Activated CD4-positive, alpha-beta T cell treated with anti-CD3 and anti-CD28 coated beads, Interleukin-2, amount 50 U/mL, for 1 hour (primary cell): ENCODE data around the gene LUZP2.
"Not testable (repeated sequence)": the region's sequence is repeated elsewhere in the genome, so short reads cannot be mapped to it uniquely, and the experiment has no call there.

Experiments
- DNase-seq: peaks from one replicate; pipeline ENCODE4 v3.0.0-alpha.2; 2020

LUZP2 gene

DNA sequence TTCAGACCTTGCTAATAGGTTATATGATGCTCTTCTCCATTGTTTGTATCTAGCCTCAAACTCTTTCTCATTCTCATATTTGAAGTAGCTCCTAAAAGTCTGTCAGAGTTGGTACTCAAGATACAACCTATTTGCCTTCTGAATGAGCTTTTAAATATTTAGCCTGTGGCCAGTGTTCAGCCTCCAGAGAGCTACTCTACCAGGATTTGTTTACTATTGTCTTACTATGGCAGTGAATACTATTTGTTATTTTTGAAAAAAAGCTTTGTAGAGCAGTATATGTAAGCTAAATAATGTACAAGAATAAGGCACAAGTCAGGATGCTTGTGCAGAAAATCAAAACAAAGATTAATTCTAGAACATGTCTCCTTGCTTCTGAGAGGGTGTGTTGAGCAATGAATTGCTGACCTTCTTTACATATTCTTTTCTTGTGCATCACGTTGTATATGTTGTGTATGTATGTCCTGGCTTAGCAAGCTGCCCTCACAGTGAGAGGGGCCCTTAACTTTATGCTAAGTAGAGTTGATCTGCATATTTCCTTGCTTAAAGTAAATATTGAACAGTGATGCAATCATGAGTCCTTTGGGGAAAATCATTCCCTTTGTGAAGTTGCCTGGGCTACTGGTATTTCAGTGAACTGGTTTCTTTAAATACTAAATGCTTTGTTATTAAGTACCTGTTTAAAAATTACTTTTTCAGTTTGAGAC is 438.0 kb downstream of the LUZP2 start:
- DNase-seq, result no peak

DNA sequence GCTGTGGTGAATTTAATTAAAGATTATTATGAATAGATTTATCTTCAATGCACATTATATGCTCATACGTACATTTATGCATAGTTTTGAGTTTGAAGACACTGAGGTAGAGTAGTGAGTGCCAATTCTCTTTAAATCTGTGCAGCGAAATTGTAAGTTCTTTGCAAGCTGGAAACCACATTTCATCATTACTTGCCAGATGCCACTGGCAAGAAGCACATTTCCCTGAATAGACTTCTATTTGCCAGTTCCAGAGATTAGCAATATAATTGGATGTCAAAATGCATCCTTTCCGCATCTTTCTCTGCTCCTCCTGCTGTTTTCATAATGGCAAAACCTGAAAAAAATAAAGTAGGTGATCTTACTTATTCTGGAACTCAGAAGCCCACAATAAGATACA is 448.0 kb downstream of the LUZP2 start:
- DNase-seq, result no peak

- DNase-seq, result no peak
Observed at GRCh38 chr11:24949406-24949805, 452.6 kb downstream of the LUZP2 start.

DNA sequence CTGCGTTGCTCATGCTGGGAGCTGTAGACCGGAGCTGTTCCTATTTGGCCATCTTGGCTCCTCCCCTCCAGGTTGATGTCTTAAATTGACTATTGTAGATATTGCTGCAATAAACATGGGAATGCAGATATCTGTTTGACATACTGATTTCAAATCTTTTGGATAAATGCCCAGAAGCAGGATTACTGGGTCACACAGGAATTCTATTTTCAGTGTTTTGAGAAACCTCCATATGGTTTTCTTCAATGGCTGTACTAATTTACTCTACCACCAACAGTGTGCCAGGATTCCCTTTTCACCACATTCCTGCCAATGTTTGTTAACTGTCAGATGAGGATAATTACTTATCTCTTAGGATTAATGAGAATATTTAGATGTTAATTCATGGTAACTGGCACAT is 467.0 kb downstream of the LUZP2 start:
- DNase-seq, result no peak

- DNase-seq, result no peak
Observed at GRCh38 chr11:24965748-24966147, 468.9 kb downstream of the LUZP2 start.

DNA sequence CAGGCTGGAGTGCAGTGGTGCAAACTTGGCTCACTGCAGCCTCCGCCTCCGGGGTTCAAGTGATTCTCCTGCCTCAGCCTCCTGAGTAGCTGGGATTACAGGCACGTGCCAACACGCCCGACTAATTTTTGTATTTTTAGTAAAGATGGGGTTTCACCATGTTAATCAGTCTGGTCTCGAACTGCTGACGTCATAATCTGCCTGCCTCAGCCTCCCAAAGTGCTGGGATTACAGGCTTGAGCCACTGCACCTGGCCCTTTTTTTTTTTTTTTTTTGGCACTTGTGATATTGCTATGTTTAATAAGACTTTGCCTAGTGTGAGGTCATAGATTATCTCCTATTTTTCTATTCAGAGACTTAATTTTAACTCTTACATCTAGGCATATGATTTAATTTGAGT is 497.1 kb downstream of the LUZP2 start:
- not testable (repeated sequence) for DNase-seq

- not testable (repeated sequence) for DNase-seq
Observed at GRCh38 chr11:24999929-25000328, 503.1 kb downstream of the LUZP2 start.

DNA sequence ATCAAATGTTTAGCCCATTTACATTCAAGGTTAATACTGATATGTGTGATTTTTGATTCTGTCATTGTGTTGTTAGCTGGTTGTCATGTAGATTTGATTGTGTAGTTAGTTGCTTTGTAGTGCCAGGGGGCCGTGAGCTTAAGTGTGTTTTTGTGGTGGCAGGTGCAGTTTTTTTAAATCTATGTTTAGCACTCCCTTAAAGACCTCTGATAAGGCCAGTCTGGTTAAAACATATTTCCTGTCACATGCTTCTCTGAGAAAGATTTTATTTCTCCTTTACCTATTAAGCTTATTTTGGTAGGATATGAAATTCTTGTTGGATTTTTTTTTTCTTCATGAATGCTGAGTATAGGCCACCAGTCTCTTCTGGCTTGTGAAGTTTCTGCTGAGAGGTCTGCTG is 540.6 kb downstream of the LUZP2 start:
- DNase-seq, result no peak

GRCh38 chr11:25038131-25038530 is 541.3 kb downstream of the LUZP2 start:
- DNase-seq, result no peak

DNA sequence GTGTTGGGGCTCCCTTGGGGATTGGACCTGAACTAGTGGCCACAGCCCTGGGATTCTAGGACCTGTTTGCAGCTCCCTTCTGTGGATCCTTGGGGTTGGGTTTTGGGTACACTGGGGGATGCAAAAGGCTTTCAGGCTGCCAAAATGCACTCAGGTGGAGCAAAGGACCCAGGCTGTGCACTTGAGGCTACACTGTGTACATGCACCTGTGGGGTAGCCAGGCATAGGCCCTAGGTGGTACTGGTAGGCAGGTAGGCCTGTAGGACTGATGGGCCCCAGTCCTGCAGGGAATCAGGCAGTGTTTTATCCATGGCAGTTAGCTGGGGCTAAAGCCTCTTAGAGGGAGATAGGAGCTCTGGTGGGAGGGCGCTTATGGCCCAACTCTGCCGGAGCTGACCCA is 542.3 kb downstream of the LUZP2 start:
- DNase-seq, result no peak

DNA sequence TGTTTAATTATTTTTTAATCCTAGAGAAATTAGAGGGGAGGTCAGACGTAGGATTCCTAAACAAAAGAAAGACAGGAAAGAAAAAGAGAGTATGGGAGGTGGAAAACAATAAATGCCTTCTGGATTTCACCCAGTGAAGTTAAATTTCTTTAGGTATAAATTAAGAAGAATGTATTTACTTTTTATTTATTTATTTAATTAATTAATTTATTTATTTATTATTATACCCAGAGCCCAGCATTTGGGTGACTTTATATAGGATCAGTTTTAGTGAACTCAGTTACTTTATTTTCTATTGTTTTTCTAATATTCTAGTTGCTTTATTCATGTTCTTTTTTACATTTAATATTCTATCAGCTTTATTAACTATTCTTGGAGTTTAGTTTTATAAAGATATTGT is 551.8 kb downstream of the LUZP2 start:
- no peak for DNase-seq

- no peak for DNase-seq
Observed at GRCh38 chr11:25052844-25053243, 556.0 kb downstream of the LUZP2 start.

DNA sequence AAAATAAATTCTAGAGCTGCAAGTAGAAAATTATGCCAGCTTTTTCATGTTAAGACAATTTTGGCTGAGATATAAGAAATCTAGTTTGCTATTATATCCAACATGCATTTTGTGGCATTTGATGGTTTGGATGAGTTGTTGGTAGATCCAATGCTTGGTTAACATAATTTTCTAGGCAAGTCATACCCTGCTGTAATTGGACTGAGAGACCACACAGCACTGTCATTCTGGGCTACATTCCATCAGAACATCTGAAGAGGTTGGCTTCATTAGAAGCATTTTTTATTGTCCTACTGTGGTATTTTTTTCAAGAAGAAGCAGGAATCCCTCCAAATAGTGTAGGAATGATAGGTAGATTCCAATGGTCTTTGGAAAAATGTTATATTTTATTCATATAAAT is 561.0 kb downstream of the LUZP2 start:
- no peak for DNase-seq

DNA sequence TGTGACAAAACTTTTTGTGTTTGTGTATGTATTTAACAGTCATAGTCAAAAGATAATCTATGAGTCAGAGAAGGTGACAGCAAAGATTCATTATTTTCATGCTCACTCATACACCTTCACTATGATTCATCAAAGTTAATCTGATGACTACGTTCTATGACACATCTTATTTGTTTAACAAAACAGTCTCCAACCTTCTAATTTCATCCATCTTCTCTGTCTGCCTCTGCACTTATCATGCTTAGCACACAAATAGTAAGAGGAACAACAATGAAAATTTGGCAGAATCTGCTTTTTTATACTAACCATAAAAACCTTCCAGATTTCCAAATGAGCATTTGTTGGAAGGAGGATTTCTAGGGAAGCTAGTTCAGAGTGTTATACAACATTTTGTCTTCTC is 568.9 kb downstream of the LUZP2 start:
- DNase-seq, result no peak

DNA sequence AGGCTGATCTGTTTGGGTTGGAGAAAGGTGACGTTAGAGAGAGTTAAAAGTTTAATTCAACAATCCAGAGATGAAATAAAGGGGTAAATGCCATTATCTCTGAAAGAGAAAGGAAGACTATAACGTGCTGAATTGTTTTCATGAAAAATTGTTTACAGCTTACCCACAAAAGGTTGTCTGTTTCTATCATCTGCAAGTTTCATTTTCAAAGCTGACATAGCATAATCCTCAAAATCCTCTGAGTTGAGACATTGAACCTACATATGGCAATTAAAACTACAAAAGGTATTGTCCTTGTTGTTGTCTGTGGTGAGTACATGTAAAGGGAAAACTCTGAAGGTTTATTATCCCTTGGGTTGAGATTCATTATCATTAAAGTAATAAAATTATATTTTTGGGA is 569.9 kb downstream of the LUZP2 start:
- DNase-seq, result no peak

- no peak for DNase-seq
Observed at GRCh38 chr11:25068451-25068850, 571.6 kb downstream of the LUZP2 start.

DNA sequence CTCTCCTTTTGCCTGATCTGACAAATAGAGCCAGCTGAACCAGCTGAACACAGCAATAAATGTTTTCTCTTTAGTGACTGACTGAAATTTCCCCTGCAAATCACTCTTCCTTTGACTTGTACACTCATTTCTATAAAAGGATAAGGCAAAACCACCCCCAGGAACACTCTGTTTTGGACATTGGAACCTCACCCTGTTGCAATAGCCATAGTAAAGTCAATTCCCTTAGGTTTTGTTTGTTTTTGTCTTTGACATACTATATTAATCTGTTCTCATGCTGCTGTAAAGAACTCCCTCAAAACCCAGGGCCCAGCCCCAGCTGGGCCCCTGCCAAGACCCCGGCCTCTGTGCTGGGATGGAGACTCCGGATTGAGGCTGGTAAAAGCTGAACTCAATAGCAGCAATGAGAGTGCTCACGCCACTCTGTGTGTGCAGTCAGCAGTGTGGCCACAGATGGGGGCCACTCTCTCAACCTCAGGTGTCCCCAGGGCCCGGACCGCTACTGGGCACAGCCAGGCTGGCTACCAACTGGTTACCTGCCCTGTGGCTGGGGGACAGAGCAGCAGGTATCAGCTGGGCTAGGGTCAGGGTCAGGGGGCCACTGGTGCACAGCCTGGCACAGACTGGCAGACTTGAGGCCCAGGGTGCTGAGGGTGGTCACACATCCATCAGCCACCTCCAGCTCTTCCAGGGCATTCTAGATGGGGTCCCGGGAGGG is 597.4 kb downstream of the LUZP2 start:
- DNase-seq, result no peak

DNA sequence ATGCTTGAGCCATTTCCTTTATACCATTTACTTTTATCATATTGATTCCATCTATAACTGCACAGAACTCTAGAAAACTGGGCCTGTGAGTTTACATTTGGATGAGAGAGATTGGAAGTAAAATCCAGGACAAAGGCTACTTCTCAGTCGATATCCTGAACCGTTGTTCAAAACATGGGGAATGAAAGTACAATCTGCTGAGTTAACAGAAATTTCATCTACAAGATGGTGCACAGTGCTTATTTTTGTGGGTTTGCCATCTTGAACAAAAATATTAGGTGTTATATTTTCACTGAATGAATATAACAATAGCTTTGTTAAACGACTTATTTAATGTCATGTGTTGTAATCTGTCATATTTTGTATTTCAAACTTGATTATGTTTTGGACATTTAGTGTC is 622.6 kb downstream of the LUZP2 start:
- DNase-seq, result no peak
